ENCODE data around the gene GRAMD4.

The GRAMD4 gene, protein sequence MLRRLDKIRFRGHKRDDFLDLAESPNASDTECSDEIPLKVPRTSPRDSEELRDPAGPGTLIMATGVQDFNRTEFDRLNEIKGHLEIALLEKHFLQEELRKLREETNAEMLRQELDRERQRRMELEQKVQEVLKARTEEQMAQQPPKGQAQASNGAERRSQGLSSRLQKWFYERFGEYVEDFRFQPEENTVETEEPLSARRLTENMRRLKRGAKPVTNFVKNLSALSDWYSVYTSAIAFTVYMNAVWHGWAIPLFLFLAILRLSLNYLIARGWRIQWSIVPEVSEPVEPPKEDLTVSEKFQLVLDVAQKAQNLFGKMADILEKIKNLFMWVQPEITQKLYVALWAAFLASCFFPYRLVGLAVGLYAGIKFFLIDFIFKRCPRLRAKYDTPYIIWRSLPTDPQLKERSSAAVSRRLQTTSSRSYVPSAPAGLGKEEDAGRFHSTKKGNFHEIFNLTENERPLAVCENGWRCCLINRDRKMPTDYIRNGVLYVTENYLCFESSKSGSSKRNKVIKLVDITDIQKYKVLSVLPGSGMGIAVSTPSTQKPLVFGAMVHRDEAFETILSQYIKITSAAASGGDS

DNA sequence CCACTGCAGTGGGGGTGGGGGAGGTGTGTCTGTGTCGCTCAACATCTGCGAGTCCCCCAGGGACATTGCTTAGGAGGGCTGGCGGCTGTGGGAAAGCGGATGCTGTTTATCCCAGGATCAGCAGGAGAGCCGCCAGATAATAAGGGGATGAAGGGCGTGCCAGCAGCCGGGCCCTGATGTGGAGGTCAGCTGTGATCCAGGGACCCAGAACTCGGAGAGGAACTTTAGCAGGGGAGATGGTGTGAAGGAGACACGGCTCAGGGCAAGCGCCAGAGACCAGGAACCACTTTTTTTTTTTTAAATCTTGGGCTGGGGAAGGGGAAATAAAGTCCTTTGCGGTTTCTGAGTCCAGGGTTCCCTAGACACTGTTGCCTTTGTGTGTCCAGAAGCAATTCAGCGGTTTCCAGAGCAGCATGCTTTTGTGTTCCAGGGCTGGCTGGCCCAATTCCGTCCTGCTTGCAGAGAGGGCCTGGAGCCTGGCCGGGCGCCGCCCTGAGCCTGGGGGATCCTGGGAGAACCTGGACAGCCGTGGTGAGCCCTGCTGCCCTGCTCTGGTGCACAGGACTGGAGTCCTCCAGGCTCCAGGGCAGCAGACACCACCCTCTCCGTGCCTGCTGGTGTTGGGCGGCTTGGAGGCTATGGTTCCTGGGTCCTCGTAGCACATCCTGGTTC lies at the start of gene GRAMD4:
Gene GRAMD4 (plus strand): TSS at position 557 of the 672 bp plus-strand sequence. CDS start 6,414 bp downstream, outside the sequence.
- no peak for DNase-seq (ENCODE audit: low read depth)

DNA sequence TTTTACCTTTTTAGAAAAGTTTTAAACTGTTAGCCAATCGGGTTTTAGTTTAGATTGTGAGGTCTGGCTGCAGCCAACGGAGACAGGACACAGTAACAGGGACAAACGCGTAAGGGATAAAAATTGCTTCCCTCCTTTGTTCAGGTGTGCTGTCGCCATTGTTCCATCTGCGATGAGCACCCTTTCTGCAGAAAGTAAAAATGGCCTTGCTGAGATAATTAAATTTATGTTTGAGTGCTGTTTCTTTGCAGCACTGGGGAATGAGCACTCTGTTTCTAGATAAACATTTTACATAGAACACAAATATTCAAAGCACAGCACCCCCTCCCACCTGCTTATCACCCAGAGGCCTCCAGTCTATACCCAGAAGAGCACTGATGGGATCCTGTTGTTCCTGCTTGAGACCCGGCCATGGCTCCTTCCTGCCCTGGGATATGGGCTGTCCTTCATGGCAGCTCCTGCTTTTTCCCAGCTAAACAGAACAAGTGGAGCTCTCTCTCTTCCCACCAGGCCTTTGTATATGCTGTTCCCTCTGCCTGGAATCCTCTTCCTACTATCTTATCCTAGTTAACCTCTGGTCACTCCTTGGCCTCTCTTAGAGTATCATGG lies 48.4 kb upstream of the GRAMD4 start:
- DNase-seq (ENCODE audit: low read depth) = no peak

DNA sequence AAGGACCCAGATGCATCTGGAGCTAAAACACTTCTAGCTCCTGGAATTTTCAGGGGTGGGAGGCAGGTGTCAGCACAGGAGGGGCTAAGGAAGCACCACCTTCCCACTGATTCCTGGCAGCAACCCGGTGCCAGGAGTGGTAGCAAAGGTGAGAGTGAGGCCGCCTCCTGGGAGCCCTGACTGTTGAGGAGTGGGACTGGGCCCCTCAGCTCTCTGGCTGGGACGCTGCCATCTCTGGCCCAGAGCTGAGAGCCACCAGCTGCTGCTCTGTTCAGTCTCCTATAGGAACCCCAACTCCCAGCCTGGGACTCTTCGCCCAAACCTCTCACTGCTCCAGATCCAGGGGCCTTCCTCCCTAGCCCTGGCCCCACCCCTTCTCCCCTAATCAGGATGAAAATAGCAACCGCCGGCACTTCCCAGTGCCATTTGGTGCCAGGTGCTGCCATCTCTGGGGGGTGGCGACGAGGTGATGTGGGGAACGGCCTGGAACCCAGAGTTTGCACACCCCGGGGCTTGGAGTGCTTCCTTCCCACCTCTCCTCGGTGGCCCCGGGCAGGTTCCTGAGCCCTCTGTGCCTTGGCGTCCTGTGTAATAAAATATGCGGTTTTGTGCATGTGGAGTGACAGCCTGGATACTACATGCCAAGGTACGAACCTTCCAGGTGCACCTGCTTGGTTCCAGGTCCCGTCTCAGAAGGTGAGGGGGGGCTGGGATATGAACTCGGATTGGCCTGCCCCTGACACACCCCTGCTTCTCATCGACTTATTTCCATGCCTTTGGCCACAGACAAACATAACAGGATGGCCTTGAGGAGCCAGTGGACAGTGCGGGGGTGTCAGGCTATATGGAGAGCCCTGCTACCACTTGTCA lies 47.0 kb upstream of the GRAMD4 start:
- no peak for DNase-seq (ENCODE audit: low read depth)

DNA sequence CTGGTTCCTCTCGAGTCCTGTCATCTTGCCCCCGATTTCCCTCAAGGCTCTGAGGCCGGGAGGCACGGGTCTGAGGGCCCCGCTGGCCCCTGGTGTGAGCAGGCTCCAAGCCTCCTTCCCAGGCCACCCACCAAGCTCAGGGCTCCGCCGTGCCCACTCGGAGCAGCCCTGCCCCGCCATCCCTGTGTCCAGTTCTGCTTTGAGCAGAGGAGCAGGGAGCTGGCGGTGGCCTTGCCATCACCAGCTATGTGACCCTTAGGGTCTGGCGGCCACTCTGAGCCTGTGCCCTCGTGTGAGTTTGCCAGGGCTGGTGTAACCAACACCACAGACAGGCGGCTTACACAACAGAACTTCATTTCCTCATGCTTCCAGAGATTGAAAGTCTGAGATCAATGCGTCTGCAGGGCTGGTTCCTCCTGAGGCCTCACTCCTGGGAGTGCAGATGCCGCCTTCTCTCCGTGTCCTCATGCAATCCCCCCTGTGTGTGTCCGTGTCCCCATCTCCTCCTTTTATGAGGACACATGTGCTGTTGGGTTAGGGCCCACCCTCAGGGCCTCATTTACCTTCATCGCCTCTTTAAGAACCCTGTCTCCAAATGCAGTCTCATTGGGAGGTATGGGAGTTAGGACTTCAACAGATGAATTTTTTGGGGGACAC lies 46.3 kb upstream of the GRAMD4 start:
- DNase-seq (ENCODE audit: low read depth) = no peak

DNA sequence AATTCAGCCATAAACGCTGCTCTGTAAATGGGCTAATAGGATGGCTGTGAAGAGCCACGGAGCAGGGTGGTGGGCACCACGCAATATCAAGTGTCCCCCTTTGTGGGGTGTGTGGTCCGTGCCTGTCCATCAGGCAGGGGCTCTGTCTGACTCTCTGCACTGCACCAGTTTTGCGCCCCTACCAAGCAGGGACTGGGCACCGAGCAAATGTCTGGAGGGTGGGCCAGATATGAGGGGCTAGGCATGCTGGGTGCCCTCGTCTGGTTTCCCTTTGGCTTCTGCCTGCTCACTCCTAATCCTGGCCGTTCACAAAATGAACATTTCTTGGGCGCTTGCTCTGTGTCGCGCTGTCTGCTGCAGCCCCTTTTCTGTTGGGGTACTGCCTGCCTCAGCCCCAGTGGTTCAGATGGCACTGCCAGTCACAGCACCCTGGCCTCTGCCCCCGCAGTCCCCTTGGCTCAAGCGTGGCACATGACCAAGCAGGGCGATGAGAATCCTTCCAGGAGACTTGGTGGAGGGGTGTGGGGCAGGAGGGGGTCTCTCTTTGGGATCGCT lies 45.7 kb upstream of the GRAMD4 start:
- no peak for DNase-seq (ENCODE audit: low read depth)

DNA sequence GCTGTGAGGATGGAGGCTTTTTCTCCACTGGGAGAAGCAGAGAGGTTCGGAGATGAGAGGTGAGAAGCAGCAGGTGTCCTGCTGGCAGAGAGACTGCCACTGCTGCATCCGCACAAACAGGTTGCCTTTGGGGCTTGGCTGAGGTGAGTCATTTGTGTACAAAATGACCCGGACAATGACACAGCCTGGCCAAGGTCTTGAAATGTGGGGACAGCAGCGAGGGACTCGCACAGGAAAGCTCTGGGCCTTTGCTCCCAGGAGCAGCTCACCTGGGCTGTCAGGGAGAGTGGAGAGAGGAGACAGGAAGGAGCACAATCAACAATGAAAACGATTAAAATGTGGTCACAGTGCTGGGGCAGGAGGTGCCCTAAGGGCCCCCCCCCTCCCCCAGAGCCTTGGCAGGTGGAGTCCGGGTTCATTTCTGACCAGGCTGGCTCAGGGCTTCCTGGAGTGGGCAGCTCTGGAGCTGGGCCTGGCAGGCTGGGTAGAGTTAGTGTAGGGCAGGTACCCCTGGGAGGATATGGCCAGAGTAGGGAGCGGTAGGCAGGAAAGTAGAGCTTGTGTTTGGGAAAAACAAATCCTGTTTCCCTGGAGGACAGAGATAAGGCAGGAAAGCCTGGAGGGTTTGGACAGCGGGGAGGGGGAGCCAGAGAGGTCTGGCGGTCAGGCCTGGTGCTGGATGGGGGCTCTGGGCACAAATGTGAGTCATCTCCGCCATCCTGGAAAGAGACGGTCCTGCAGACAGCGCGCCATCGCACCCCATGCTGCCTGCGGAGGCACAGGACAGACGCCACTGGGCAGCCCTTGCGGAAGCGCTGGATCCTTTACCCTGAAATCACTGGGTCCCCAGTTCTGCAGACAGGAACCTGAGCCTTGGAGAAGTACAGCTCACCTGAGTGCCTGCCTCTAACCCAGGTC lies 44.9 kb upstream of the GRAMD4 start:
- DNase-seq (ENCODE audit: low read depth) = no peak

DNA sequence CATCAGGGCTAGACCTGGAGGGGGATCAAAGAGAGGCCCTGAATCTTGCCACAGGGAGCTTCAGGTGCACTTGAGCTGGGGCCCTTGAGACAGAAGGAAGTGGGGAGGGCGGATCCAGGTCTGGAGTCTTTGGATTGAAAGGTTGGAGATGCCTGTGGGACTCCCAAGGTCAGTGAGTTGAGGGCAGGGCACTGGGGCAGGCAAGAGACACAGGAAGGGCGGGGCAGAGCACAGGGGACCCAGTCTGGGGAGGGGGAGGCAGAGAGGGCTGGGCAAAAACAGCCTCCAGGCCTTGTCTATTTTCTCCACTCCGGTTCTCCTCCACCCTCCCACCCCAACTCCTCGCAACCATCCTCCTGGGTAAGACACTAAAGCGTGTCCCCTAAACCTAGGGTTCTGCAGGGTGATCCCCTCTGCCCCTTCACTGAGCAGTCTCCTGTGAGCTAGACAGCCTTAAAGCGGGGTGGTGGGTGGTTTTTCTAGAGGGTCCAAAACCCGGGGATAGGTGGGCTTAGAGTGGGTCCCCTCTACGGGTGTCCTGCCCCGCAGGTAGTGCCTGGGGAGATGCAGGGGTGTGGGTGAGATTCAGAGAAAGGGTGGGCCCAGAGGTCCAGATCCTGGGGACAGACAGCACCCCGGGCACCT lies 44.2 kb upstream of the GRAMD4 start:
- DNase-seq (ENCODE audit: low read depth) = no peak

DNA sequence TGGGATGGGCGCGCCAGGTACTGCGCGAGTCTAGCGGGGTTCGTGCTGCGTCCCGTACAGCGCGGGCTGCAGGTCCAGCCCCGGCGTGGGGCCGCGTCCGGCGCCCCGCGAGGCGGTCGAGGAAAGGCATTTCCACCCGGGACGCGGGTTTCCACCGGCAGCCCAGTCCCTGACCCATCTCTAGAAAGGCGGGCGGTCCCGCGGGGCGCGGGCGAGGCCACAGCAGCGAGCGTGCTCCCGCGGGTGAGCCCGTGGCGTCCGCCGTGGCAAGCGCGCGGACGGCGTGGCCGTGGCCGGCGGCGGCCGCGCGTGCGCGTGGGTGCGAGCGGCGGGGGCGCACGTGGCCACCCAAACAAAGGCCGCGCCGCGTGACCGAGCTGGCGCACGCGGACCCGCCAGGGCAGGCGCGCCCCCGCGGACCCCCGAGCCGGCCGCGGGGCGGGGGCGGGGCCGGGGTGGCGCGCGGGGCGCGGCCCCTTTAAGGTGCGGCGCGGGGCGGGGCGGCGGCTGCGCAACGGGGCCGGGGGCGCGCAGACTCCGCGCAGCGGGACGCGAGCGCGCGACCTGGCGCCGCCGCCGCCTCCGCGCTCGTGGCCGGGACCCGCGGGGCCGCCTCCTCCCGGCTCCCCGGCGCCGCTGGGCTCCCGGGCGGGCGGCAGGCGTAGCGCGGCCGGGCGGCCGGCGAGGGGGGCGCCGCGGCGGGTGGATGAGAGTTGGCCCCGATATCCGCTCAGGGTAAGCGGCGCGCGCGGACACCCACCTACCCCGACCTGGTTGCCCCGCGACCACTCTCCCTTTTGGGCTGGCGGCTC lies 43.4 kb upstream of the GRAMD4 start:
- DNase-seq (ENCODE audit: low read depth) = peak; percentile 27

DNA sequence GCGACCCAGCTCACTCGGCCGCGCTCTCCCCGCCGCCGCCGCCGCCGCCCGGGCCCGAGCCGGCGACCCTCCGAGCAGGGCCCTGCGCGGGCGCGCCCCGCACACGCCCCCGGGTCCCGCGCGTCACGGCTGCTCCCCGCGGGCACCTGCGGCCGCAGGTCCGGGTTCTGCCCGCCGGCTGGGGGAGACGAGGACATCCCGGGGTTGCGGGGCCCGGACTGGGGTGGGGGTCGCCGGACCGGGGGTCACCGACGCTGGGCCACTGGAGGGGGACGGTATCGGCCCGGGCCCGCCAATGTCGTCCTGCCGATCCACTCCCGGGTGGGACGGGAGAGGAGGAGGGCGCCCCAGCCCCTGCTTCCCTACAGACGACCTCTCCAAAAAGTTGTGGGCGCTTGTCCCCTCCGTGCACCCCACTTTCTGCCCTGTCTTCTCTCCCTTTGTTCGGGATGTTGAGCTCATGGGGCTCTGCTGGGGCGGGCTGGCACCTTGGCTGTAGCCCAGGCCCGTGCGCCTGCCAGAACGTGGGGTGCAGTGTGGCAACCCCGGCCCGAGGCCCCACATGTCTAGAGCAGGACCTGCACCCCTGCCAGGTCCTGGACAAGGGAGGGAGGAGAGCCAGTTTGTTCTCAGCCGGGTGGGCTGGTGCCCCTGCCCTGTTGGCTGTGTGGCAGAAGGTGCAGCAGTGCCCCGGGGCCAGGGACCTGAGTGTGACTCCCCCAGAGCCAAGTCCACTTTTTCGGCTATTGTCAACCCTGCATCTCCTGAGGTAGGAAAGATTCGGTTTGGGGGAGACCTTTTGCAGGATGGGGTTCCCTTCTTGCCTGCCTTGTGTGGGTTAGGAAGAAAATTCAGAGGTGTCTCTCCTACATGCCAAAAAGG lies 42.6 kb upstream of the GRAMD4 start:
- no peak for DNase-seq (ENCODE audit: low read depth)

DNA sequence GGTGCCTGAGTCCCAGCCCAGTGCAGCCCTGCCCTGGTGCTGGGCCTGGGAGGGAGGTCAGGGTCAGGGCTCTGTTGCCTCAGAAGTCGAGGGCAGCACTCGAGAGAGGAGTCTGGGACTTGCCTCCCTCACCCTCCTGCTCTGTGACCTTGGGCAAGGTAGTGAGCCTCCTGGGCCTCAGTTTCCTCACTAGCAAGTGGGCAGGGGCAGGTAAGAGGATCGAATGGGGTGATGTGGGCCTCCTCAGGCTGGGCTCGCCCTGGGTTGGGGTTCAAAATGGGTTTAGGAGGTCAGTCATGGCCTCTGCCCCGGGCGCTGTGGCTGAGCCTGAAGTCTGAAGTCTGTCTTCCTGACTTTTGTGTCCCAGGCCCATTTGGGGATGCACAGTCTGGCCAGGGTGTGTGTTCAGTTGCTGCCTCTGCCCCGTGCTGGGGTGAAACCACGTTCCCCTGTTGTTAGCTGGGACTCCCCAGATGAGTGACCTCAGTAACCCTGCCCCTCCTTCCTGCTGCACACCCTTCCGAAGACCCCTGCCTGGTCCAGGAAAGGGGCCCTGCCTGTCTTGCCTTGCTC lies 41.8 kb upstream of the GRAMD4 start:
- DNase-seq (ENCODE audit: low read depth) = no peak

DNA sequence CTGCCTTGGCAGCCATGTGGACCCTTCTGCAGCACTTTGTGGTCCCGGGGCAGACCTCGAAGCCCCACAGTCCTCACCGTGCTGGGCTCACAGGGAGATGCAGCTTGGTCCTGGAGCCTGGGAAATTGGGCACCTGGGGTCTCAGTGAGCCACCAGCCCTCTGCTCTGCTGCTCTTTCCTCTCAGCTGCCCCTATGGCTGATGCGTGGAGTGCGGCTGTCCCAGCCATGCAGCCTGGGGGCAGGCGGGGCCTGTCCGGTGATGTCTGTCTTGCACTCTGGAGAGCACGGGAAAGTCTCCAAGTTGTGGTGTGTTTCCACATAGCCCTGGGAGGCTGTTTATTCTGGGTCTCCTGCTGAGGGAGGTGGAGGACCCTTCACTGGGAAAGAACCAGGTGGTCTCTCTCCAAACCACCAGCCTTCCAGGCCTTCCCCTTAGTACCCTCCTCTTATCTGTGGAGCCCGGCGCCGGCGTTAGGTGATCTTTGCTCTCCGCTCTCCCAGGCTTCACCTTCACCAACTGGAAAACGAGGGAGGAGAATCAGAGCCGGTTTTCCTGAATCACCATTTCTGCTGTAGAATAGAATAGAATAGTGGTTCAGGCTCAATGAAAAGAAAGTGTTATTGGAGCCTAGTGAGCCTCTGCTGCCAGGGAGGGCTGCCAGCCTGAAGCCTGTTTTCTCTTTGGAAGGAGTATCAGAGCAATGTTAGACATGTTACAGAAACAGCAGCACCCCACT lies 41.2 kb upstream of the GRAMD4 start:
- DNase-seq (ENCODE audit: low read depth) = no peak

DNA sequence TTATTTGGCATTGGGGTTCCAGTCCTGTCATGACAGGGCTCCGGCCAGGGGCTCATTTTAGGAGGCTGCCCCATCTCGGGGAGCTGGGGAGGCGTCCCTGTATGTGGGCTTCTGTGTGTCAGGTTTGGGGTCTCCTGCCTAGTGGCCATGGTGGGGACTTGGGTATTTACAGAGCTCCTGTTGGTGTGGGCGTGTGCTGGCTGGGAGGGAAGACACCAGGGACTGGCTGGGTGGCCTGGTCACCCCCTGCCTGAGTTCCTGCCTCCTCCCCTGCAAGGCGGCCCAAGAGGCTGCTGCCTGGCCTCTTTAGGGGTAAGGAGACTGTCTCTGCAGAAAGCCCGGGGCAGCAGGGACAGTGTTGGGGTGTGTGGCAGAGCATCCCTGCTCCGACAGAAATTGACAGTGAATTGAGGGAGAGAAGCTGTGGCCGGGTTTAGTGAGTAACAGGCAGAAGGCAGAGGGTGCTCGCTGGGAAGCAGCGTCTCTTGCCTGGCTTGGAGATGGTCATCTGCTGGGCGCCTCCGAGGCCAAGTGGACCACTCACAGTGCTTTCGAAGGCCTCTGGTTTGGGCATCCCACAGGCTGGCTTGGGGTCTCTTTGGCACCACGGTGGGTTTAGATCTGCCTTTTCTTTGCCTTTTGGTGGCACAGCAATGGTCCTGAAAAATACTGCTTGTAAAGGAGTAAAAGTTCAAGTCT lies 40.3 kb upstream of the GRAMD4 start:
- no peak for DNase-seq (ENCODE audit: low read depth)

DNA sequence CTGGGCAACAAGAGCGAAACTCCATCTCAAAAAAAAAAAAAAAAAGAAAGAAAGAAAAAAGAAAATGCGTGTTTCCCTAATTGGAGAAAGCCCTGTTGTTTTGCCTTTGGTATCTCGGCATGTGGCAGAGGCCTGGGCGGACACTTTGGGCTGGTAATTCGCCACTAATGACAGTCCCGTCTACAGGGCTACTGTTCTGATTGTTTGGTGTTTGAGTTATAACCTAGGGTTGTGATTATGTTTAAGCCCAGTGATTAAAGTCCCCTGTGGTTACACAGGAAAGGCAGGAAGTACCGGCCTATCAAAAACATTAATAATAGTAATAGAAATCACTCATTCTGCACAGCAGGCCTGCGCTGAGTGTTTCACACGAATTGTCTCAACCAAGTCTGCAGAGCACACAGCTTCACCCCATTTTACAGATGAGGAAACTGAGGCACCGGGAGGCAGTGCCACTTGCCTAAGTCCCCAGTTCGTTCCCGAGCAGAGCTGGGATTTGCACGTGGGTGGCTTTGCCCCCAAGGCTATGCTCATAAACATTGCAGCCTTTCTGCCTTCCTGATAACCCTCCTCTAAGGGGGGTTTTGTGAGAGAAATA lies 39.1 kb upstream of the GRAMD4 start:
- DNase-seq (ENCODE audit: low read depth) = no peak

DNA sequence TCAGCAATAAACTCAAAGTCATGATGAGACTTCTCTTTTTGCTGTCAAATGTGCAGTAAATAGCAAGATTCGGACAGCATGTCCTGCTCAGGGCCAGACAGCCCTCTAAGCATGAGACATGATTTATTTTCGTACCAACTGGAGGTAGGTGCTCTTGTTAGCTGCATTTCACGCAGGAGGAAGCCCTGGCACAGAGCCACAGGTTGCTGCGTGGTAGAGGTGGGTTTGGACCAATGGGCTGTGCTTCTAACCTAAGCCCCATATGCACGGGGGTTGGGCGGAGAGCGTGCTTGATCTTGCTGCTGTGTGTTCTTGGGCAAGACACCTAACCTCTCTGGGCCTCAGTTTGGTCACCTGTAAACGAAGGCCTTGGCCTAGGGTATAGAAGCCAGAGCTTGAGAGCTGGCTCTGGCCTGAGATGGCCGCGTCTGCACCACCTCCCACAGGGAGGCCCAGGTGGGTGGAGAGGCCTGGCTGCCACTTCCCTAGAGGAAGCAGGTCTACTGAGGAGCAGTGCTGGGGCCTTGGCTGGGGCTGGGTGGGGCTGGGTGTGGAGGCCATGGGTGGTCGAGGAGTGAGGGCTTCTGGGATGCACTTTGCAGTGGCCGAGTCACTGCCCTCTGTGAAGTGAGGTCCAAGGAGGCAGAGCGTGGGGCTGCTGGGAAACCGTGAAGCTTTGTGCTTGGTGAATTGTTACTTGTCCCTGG lies 38.5 kb upstream of the GRAMD4 start:
- DNase-seq (ENCODE audit: low read depth) = no peak
